HG03469 (cell line): ENCODE data around the gene ARHGEF6.
"Not testable (repeated sequence)": the region's sequence is repeated elsewhere in the genome, so short reads cannot be mapped to it uniquely, and the experiment has no call there.

Experiments used
- ATAC-seq: cut with Tn5 transposase; IDR thresholded peaks from one replicate; pipeline ENCODE4 v1.9.1; 2021; ENCODE audit warnings: mild to moderate bottlenecking, moderate library complexity, moderate number of reproducible peaks; ENCODE audit not compliant: unreplicated experiment

The ARHGEF6 gene

DNA sequence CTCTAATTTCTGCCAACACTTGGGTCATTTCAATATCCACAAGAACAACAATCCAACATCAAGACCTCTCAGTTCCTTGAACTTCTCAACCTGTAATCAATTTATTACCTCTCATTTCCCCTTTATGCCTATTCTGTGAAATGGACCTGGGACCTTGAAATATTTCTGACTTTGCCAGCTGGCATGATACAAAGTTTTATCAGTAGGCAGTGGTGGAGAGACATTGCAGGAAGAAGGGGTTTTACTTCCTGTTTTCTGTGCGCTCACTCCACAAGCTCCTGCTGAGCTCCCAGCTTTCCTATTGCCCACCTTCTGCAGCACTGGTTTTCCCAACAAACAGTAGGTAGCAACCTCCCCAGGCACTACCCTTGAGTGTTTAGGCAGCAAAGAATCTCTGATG lies 3.5 kb upstream of the ARHGEF6 start:
- no peak for ATAC-seq

DNA sequence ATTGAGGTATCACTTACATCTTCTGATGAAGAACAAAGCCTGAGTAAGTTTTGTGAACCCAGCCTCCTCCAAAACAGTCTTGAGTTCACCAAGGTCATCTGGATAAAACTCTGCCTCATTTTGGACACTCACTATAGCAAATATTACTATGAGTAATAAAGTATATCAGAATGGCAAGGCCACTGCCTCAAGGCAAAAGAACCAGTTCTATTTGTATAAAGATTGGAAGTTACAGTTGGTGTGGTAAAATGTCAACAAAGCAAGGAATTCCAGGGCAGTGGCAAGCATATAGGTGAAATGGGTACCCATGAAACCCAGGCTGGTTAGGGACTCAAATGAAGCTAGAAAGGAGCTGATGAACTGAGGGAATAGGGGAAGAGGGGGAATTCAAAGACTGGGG lies 2.4 kb upstream of the ARHGEF6 start:
- ATAC-seq = no peak

DNA sequence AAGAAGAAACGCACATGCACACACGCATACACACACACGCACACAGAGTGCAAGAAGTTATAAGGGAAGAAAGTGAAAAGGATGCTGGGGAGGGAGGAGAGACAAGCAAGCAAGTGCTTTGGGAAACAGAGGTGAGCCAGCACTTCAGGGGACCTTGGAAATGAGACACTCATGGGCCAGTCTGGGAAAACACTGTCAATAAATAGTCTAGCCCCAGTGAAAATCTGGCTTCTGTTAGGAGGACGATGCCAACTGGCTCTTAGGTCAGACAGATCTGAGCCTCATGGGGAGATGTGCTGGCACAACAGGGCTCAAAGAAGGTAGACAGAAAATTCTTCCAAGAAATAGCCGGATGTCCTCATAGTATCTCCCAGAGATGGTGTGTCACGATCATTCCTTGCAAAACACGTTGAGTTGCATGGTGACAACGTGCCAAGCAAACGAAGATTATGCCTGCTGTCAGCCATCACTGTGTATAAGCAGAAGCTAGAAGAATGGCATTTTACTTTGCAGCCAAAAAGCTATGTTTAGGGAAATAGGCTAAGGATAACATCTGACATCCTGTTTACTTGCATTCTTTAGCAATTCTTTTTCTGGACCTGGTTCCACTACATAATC lies 557 bp upstream of the ARHGEF6 start:
- ATAC-seq = no peak

DNA sequence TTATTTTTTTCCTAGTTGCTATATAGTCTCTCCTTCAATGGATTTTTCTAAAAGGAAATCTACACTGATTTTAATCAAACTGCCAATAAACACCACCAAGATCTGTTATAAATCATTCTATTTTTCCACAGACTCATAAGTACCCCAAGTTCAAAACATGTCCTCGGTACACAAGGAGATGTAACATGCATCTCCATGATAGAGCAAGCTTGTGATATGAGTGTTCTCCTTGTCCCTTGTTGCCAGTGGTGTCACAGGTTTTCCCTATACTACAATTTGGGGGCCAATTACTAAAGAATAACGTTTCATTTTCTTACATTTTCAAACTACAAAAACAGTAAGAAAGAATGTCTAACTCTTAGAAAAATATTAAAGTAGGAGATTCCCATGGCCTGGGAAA lies 491 bp downstream of the ARHGEF6 start:
- ATAC-seq = no peak

DNA sequence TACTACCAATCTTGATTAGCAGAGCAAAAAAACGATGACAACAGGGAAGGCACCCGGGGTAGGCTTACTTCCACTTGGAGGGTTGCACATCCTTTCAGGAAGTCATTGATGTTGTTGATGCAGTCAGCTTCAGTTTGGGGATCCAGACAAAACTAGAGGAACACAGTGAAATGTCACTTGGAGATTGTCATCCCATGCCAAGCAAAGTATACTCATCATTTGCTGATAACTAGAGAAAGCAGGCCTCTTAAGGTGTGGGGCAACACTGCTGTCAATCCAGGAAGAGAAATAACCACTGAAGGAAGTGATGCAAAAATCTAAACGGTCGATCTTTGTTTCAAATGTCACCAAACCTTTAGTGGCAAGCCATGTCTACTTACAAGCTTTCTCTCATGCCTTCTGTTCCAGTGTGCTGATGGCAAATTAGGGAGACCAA lies 1.4 kb downstream of the ARHGEF6 start:
- no peak for ATAC-seq

DNA sequence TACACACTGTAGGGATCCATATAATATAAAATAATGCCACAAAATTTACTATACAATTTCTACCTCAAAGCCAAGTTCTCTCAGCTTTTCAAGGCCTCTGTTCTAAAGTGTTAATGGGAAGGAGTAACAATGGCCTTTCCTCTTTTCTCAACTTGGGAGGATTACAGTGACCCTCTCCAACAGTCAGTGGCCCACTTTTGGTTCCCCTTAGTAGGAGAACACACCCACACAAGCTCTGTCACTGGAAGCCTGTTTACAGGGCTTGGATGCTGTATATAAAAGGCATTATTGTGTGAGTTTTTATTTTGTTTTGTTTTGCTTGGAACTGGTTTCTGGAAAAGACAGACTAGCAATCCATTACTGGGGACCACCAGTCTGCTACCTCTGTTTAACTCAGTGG lies 1.8 kb downstream of the ARHGEF6 start:
- no peak for ATAC-seq

DNA sequence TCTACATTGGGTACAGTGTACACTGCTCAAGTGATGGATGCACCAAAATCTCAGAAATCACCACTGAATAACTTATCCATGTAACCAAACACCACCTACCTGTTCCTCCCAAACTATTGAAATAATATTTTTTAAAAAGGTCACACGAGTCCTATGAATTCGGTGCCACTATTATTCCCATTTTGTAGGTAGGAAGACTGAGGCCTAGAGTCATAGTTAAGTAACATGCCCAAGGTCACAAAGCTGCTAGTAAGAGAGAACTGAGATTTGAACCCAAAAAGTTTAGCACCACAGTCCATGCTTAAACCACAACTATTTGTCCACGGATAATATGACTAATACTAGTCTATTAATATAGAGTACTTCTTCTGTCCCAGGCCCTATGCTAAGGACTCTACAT lies 2.7 kb downstream of the ARHGEF6 start:
- ATAC-seq = no peak

DNA sequence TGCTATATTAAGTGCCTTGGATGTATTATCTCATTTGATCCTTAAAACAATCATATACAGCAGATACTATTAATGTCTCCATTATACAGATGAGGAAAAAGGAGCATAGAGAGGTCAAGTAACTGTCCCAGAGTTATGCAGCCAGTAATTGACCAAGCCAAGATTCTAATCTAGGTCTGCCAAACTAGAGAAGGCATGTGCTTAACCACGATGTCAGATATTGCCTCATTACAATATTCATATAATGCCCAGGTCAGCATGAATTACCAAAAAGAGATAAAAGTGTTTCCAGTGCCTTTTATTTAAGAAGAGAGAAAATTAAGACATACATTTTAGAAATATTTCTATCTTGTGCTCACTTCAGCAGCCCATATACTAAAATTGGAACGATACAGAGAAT lies 7.1 kb downstream of the ARHGEF6 start:
- no peak for ATAC-seq

DNA sequence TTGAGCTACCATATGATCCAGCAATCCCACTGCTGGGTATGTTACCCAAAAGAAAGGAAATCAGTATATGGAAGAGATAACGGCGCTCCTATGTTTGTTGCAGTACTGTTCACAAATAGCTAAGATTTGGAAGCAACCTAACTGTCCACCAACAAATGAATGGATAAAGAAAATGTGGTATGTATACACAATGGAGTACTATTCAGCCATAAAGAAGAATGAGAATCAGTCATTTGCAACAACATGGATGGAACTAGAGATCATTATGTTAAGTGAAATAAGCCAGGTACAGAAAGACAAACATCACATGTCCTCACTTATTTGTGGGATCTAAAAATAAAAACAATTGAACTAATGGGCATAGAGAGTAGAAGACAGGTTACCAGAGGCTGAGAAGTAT lies 8.9 kb downstream of the ARHGEF6 start:
- ATAC-seq = not testable (repeated sequence)

DNA sequence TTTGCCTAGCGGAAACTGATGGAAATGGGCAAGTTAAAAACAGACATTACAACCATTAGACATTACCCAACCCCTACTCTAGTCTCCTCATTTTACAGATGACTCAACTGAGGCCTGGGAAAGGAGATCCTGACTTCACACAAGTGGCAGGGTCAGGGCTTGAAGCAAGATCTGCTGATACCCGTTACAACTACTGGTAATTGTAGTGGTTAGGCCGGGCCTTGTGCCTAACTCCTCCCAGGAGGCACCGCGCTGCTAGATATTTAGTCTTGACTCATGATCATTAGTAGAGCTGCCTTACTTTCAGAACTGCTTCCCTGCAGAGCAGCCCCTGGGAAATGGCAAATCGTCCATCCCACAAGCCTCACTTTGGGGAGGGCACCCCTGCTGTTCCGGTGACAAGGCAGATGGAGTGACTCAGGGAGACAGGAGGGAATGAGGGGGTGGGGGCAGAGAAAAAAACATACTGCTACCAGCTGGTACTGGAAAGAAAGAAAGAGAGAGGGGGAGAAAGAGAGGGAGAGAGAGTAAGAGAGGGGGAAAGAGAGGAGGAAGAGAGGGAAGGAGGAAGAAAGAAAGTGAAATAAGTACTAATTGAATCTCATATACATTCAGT lies 12.2 kb downstream of the ARHGEF6 start:
- no peak for ATAC-seq

DNA sequence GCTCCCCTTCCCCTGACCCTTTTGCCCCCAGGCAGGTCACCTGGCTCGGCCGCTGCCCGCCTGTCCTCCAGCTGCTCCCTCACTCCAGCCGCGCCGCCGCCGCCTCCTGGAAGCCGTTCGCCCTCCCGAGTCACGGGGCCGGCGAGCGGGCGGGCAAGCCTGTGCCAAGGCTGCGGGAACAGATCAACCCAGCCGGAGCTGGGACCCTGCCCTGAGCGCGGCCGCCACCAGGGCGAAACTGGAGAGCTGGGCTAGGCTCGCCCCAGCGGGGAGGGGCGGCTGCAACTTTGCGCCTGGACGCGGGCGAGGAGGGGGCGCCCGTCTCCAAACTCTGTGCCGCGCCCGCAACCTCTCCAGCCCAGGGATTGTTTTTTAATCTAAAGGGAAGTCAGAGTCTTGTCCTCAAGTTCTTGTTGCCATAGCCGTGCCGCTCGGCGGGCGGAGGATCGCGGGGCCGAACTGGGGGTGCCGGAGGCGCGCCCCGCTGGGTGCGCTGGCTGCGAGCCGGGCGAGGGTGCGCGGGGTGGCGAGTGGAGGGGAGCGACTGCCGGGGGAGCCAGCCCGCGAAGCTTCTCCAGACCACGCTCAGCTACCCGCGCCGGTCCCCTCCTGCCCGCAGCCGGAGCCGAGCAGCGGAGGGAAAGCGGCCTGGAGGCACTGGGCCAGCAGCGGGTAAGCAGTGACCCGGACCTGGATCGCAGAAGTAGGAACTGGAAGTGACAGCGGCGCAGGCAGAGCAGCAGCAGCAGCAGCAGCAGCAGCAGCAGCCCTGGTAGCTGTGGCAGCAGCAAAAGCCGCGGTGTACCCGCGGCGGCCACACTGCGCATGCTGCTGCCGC lies 13.4 kb downstream of the ARHGEF6 start:
- ATAC-seq = peak; percentile 44

DNA sequence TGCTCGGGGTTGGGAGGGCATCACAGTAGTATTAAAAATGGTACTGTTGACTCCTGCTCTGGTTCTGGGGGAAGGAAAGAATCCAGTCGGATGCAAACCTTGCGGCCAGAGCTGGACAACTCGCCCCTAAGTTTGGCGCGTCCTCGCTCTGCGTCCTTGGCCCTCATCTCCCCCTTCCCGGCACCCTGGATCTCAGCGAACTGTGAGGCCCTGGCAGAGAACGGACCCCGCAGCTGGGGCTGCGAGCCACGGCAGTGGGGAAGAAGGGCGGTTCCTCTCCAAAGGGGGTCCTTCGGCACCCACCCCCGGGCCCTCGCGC lies 14.0 kb downstream of the ARHGEF6 start:
- ATAC-seq = no peak

DNA sequence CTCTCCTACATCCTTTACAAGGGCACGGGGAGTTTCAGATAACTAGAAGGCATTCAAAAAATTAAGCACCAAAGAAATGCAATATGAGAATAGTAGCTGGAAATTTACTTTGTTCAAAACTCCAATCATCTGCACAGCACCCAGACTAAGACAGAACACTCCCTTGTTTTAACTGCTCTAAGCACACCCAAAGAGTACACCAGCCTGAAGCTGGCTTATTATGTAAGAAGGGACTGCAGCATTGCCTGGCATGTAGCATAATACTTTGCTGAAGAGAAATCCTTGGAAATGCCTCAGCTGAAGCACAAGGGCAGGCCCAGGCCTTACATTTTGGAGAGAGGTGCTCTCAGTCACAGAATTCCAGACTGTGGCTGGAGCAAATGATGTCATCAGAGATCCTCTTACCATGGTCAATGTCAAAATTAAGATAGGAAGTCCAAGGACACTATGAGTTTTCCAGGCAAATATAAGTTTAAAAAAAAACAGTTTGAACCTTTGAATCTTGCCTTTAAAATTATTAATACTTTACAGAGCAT lies 14.8 kb downstream of the ARHGEF6 start:
- ATAC-seq = no peak

DNA sequence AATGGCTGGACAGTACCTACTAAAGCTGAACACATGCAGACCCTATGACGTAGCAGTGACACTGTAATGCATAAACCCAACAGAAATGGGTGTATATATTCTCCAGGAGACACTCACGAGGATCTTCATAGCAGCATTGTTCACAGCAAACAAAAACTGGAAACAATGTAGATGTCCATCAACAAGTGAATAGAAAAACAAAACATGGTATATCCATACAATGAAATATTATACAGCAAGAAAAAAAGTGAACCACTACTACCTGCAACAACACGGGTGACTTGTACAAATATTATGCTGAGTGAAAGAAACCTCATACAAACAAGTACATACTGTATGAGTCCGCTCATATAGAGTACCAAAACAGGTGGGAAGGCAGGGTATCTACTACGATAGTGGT lies 16.5 kb downstream of the ARHGEF6 start:
- ATAC-seq = no peak

DNA sequence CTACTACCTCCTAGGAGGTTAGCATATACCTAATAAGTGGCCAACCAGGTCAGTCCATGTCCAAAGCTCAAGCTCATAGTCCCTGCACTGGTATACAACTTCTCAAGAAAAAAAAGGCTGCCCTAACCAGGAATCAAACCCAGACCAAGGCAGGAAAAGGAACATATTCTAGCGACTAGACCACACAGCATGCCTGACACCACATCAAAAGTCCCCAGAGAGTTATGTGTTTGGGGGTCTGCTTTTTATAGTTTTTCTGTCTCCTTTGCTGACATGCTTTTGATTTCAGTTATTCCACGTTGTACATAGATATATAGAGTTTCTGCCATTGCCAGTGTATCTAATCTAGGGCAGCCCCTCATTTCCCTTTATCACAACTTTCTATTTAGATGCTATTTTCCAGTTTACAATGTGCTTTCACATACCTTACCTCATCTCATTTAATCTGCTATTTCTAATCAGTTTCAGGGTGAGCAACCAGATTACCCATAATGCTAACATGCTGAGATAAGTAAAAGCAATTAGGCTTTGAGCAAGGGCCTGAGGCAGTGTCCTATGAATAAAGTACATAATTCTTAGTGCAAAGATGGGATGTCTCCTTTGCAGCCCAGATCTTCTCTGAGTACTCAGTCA lies 17.8 kb downstream of the ARHGEF6 start:
- no peak for ATAC-seq

DNA sequence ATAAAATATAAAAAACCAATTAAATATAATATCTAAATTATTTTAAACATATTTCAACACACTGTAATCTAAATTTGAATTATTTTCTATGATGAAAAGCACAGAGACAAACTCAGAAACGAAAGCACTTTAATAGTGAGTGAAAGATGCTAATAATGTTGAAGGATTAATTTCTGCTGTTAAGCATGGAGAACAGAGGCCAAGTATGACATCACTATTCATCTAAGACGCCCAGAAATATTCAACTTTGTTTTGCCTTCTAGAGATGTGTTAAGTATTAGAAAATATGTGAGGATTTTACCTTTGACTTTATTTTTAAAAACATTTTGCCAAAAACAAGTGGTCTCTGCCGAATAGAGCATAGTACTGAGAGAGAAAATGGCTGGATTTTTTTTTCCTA lies 19.3 kb downstream of the ARHGEF6 start:
- no peak for ATAC-seq

DNA sequence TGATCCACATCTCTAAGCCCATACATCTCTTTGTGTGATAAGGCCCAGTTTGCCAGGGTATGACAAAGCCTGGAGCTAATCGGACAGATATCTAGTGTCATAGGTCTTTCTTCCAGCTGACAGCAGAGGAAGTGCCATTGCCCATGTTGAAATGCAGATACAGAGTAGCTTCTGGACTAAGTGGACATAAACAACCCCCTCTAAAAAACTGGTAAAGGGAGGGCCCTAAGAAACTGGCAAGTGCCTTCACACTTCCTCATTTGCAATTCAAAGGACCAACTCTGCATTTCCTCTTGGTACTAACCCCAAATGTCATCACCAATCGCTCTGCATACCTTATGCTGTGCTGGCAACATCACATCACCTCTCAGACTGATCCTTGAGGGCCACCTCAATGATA lies 20.8 kb downstream of the ARHGEF6 start:
- ATAC-seq = peak; percentile 64

DNA sequence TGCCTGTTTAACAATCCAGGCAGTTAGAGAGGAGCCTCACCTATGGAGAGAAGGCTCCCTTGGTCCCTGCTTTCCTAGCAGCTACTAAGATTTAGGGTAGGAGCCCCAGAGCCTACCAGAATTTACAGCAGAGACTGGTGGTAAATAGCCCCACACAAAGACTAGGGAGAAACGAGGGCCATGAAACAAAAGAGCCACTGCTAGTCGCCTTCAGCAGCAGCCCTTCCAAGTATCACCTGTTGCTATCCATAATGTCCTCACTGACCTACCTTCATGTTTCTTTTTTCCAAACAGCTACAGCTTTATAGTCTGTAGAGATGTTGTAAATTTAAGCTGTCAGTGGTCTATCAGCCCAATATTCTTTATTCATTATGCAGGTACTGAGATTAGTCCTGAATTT lies 25.3 kb downstream of the ARHGEF6 start:
- no peak for ATAC-seq

DNA sequence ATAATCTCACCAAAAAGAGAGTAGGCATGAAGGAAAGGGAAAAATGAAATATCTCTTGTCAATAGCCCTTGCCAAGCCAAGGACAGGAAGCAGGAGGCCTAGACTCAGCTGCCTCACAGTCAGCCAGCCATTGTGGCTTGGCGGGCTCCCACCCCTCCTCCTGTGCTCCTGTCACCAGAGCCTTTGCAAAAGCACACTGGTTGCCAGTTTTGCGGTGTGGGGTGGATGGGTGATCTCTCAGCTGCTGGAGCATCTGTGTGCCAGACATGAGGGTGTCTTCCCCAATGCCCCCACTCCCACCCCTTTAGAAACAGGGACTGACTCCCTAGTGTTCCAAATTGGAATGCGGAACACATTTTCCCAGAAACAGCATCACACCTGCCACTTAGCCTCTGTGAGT lies 26.1 kb downstream of the ARHGEF6 start:
- no peak for ATAC-seq

DNA sequence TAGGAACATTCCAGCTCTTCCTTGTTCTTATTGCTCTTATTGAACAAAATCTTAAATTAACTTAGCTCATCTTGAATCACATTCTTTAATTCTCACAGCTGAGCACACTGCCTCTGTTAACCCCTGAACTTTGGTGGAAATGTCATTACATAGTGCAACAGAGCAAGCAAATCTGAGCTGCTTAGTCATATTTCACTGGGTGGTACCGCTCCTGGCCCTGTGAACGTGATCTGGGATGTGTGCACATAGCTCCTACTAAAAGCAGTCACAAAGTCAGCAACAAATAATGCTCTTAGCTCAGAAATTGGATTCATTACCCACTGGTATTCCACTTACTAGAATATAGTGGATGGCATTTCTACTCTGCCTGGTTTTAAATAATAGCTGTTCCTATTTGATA lies 27.9 kb downstream of the ARHGEF6 start:
- no peak for ATAC-seq

DNA sequence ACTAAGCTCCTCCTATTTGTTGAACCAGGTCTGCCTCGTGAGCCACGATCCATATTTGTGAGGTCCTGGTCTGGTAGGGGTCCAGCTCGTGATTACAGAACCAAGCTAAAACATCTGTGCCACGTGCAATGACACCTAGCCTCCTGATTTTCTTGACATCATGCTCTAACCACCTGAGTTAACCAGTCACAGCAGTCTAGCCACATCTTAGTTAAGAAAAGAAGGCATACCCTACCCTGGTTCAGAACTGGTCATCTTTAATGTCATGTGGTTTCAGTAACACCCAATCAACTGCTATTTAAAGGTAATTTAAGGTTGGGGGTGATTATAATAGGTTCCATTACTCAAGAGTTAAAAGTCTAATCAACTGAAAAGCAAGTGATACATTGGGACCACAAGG lies 28.4 kb downstream of the ARHGEF6 start:
- no peak for ATAC-seq

DNA sequence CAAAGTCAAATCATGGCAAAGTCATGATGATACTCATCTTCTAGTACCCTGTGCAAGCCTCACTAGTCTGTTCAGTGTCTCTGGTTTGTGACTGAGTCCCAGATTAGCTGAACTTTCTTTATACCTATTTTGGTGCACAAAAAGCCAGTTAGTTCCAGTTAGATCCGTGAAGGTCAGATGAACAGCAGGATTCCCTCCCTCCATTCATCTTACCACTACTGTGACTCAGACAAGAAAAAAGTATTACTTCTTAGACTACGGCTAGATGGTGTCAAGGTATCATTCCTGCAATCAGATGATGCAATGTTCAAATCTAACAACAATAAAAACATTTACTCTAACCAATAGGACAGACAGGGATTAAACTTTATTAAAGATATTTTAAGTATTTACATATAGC lies 30.4 kb downstream of the ARHGEF6 start:
- no peak for ATAC-seq
